Mesendoderm (in vitro differentiated cells): ENCODE data around the gene CASZ1.

Experiments
- DNase-seq: peaks from one replicate; pipeline ENCODE4 v3.0.0; 2013
- H2AK5ac ChIP-seq: 2 replicates; pipeline ENCODE4 v1.6.1; 2013; ENCODE audit warnings: low read length, inconsistent platforms
- H2BK120ac ChIP-seq: 2 replicates; pipeline ENCODE4 v1.6.1; 2013; ENCODE audit warnings: low read depth, mild to moderate bottlenecking, low read length, moderate library complexity, mixed read lengths
- H2BK15ac ChIP-seq: replicated peaks from 2 replicates; pipeline ENCODE4 v1.6.1; 2013; ENCODE audit warnings: low read depth, mild to moderate bottlenecking, moderate library complexity
- H2BK5ac ChIP-seq: 2 replicates; pipeline ENCODE4 v1.6.1; 2013; ENCODE audit warnings: low read length, inconsistent platforms
- H3K18ac ChIP-seq: 2 replicates; pipeline ENCODE4 v1.6.1; 2013; ENCODE audit warnings: mild to moderate bottlenecking, low read length, mixed read lengths
- H3K23ac ChIP-seq: one replicate; pipeline ENCODE4 v1.6.1; 2013; ENCODE audit warnings: low read length
- H3K27ac ChIP-seq: 2 replicates; pipeline ENCODE4 v1.5.1; 2013; ENCODE audit warnings: low read depth, mild to moderate bottlenecking, inconsistent platforms, low read length, moderate library complexity
- H3K27me3 ChIP-seq: 2 replicates; pipeline ENCODE4 v1.6.1; 2013; ENCODE audit warnings: low read length, control low read depth, mild to moderate bottlenecking, inconsistent platforms; ENCODE audit not compliant: insufficient read depth, poor library complexity
- H3K36me3 ChIP-seq: 2 replicates; pipeline ENCODE4 v1.6.1; 2013; ENCODE audit warnings: low read length, inconsistent platforms; ENCODE audit not compliant: control insufficient read depth, insufficient read depth
- H3K4ac ChIP-seq: one replicate; pipeline ENCODE4 v1.6.1; 2013; ENCODE audit warnings: low read depth, mild to moderate bottlenecking, low read length, moderate library complexity
- H3K4me1 ChIP-seq: 2 replicates; pipeline ENCODE4 v1.6.1; 2013; ENCODE audit warnings: low read depth, low read length, inconsistent platforms; ENCODE audit not compliant: control insufficient read depth
- H3K4me2 ChIP-seq: 2 replicates; pipeline ENCODE4 v1.6.1; 2013; ENCODE audit warnings: low read length
- H3K4me3 ChIP-seq: 2 replicates; pipeline ENCODE4 v1.5.1; 2013; ENCODE audit warnings: mild to moderate bottlenecking, low read length
- H3K56ac ChIP-seq: one replicate; pipeline ENCODE4 v1.6.1; 2013; ENCODE audit warnings: low read length
- H3K79me1 ChIP-seq: 2 replicates; pipeline ENCODE4 v1.6.1; 2013; ENCODE audit warnings: low read length, inconsistent platforms
- H3K79me2 ChIP-seq: 2 replicates; pipeline ENCODE4 v1.6.1; 2013; ENCODE audit warnings: mild to moderate bottlenecking, low read length; ENCODE audit not compliant: control insufficient read depth, insufficient read depth
- H3K9ac ChIP-seq: 2 replicates; pipeline ENCODE4 v1.6.1; 2013; ENCODE audit warnings: low read length, inconsistent platforms
- H4K5ac ChIP-seq: one replicate; pipeline ENCODE4 v1.6.1; 2013; ENCODE audit warnings: low read length
- H4K8ac ChIP-seq: one replicate; pipeline ENCODE4 v1.6.1; 2013; ENCODE audit warnings: low read depth, mild to moderate bottlenecking, control low read depth, low read length, moderate library complexity
- WGBS: extraction: QIAGEN DNeasy Blood & Tissue Kit; methylation state at CpG from one replicate; pipeline ENCODE4 v1.1.7; 2013; ENCODE audit warnings: low lambda C conversion rate, missing lambda C conversion rate; ENCODE audit not compliant: insufficient coverage; ENCODE audit errors: extremely low coverage; 5-methylcytosine and 5-hydroxymethylcytosine counted together

The CASZ1 gene

DNA sequence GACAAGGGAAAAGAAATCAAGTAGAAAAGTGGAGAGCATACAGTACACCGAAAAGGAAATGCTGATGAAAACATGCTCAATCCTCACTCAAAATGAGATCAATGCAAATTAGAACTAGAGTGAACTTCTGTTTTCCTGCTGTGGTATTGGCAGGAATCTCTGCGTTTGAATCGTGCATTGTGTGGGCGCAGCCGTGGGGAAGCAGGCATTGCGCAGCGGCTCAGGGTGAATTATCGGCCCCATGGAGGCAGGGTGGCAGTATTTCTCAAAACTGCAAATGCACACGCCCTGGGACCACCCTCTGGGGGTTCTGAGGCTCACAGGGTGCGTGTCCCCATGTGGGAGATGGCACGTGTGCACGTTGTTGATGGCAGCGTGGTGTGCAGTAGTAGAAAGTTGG is 181.1 kb downstream of the CASZ1 start:
- Histone ChIP-seq H3K79me1 (no peaks in the 10 kb centered on the region), H4K8ac (no peak overlapping the region), H2BK120ac (no peak overlapping the region), H4K5ac (no peak overlapping the region), H3K4ac (no peak overlapping the region), H3K23ac (no peak overlapping the region), H3K36me3 (no peaks in the 10 kb centered on the region), H3K79me2 (no peaks in the 10 kb centered on the region), H2AK5ac (no peak overlapping the region), H2BK15ac (no peak overlapping the region), H3K4me3 (no peak overlapping the region), H3K4me2 (no peak overlapping the region), H3K18ac (no peak overlapping the region), H3K27ac (no peak overlapping the region), H2BK5ac (no peak overlapping the region), H3K27me3 (no peaks in the 10 kb centered on the region), H3K4me1 (peaks cover 3% of the 10 kb centered on the region), H3K9ac (no peak overlapping the region), H3K56ac (no peak overlapping the region)
- DNase-seq = no peak
- WGBS = no CpG with 5 or more reads among the region's 13 CpGs

DNA sequence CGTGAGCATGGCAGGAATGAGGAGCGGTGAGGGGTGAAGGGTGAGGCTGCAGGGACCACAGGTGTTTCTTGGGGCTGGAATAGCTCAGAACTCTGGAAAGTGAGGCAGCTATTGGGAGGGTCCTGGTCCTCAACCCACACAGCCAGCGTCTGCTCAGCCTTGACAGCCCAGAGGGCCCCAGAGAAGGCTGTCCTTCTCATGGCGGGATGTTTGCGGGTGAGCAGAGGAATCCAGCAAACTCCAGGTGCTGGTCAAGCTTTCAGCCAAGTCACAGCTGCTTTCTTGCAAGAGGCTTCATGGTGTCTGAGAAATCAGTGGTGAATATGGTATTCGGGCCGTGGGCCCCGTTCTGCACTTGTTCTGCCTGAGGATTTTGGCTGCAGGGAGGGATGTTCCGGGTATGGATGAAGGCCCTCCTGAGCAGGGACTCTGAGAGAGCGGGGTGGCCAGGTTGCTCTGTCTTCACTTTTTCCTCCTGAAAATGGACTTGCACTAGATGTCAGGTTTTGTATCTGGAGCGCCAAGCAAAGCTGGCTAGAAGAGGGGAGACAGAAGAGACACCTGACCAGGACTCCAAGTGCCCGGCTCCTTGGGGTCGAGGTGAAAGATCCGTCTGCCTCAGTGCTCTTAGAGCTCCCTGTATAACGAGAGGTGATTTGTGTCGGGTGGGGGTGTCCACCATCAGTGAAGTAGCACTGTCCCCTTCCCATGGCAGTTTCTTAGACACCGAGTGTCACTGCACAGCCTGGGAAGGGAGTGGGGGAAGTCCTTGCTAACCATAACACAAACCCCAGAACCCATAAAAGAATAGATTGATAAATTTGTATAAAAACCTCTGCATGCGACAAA is 181.8 kb downstream of the CASZ1 start:
- Histone ChIP-seq H3K36me3 (no peaks in the 10 kb centered on the region), H3K23ac (no peak overlapping the region), H4K8ac (no peak overlapping the region), H3K79me1 (no peaks in the 10 kb centered on the region), H3K4ac (no peak overlapping the region), H3K27me3 (no peaks in the 10 kb centered on the region), H3K79me2 (no peaks in the 10 kb centered on the region), H3K9ac (no peak overlapping the region), H3K4me2 (no peak overlapping the region), H2BK120ac (no peak overlapping the region), H2AK5ac (no peak overlapping the region), H3K4me3 (no peak overlapping the region), H3K27ac (no peak overlapping the region), H2BK5ac (no peak overlapping the region), H2BK15ac (no peak overlapping the region), H3K4me1 (peaks cover 3% of the 10 kb centered on the region), H3K18ac (no peak overlapping the region), H3K56ac (no peak overlapping the region), H4K5ac (no peak overlapping the region)
- WGBS = no CpG with 5 or more reads among the region's 18 CpGs
- no peak for DNase-seq

DNA sequence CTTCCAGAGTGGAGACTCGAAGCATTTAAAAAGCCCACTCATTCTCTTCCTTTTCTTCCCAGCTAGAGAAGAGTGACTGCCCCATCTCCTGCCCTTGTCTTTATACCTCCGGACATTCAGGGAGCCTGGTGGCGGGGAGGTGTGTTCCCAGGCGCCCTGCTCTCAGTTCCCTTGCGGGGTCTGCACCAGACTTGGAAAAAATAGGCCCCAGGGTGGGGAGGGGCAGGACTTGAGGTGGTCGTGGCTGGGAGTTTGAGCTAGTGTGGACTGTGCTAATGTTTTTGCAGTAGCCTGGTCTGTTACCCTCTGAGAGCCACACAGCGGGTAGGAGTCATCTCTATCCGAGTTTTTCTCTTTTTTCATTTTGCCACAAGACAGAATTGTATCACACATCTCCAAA is 182.6 kb downstream of the CASZ1 start:
- Histone ChIP-seq H3K4me2 (no peak overlapping the region), H3K27ac (no peak overlapping the region), H3K23ac (no peak overlapping the region), H4K8ac (no peak overlapping the region), H2BK120ac (no peak overlapping the region), H2BK5ac (no peak overlapping the region), H3K9ac (no peak overlapping the region), H3K4me3 (no peak overlapping the region), H3K18ac (no peak overlapping the region), H4K5ac (no peak overlapping the region), H3K27me3 (no peaks in the 10 kb centered on the region), H3K4ac (no peak overlapping the region), H3K4me1 (peaks cover 3% of the 10 kb centered on the region), H3K79me1 (no peaks in the 10 kb centered on the region), H3K36me3 (no peaks in the 10 kb centered on the region), H3K79me2 (no peaks in the 10 kb centered on the region), H3K56ac (no peak overlapping the region), H2AK5ac (no peak overlapping the region), H2BK15ac (no peak overlapping the region)
- DNase-seq = no peak
- no CpG with 5 or more reads among the region's 8 CpGs for WGBS

DNA sequence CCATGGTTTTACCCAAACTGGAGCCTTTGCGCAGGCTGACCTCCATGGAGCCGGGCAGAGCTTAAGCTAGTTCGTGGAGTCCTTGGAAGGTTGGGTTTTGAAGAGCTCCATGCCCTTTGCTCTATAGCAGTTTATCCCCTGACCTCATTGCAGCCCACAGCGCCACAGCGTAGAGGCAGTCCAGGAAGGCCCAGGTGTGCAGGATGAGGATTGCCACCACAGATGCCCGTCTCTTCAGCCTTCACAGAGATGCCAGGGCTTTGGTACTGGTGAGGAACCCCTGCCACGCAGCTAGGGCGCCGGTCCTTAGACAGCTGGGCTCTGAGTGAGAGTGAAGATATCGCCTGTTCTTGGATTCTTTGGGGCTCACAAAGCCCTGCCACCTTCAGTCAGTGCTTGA is 183.1 kb downstream of the CASZ1 start:
- no peak overlapping the region for H3K9ac ChIP-seq
- H3K36me3 ChIP-seq = no peaks in the 10 kb centered on the region
- no peak overlapping the region for H3K4ac ChIP-seq
- WGBS = no CpG with 5 or more reads among the region's 10 CpGs
- no peak overlapping the region for H3K4me2 ChIP-seq
- no peak overlapping the region for H2BK120ac ChIP-seq
- H3K18ac ChIP-seq = no peak overlapping the region
- H3K79me2 ChIP-seq = no peaks in the 10 kb centered on the region
- no peak overlapping the region for H3K56ac ChIP-seq
- no peak overlapping the region for H2AK5ac ChIP-seq
- H3K4me1 ChIP-seq = peaks cover 3% of the 10 kb centered on the region
- no peak overlapping the region for H2BK5ac ChIP-seq
- H4K8ac ChIP-seq = no peak overlapping the region
- H3K23ac ChIP-seq = no peak overlapping the region
- H3K79me1 ChIP-seq = no peaks in the 10 kb centered on the region
- no peak overlapping the region for H4K5ac ChIP-seq
- no peaks in the 10 kb centered on the region for H3K27me3 ChIP-seq
- no peak for DNase-seq
- no peak overlapping the region for H3K4me3 ChIP-seq
- no peak overlapping the region for H3K27ac ChIP-seq
- H2BK15ac ChIP-seq = no peak overlapping the region

DNA sequence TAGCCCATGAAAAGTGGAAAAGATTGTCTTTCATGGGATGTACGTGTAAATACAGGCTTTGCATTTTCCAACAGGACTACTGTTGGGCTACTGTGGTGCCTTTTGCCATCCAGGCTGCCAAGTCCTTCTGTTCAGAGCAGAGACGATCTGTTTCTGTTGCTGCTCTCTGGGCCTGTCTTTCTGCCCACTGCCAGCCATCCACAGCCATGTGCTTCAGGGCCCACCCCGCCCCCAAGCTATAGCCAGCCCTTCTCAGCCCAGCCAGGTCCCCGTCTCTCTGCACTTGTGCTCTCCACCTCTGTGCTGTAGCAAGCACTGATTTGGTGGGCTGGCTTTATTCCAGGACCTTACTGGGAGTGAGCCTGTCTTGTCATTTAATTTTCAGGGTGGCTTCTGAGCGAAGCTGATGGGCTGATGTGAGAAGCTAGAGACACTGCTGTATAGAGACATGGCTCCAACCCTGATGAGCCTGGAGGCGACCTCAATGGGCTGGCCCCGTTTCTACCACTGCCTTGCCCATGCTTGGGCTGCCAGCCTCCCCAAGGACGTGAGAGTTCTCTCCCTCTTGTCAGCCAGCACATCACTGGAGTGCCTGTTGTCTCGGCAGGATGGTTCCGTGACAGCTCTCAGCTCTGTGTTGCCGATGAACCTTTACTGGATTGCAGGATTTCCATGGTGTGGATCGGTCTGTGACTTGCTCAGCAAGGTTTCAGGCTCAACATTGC is 183.8 kb downstream of the CASZ1 start:
- peaks cover 3% of the 10 kb centered on the region for H3K4me1 ChIP-seq
- H2BK5ac ChIP-seq = no peak overlapping the region
- H3K9ac ChIP-seq = no peak overlapping the region
- no peak overlapping the region for H3K23ac ChIP-seq
- no peak overlapping the region for H3K18ac ChIP-seq
- no peak overlapping the region for H2AK5ac ChIP-seq
- H3K27ac ChIP-seq = no peak overlapping the region
- H3K4me3 ChIP-seq = no peak overlapping the region
- no CpG with 5 or more reads among the region's 12 CpGs for WGBS
- H3K56ac ChIP-seq = no peak overlapping the region
- no peak overlapping the region for H4K5ac ChIP-seq
- no peak for DNase-seq
- H3K79me1 ChIP-seq = no peaks in the 10 kb centered on the region
- H4K8ac ChIP-seq = no peak overlapping the region
- H2BK120ac ChIP-seq = no peak overlapping the region
- H3K36me3 ChIP-seq = no peaks in the 10 kb centered on the region
- no peak overlapping the region for H3K4ac ChIP-seq
- no peak overlapping the region for H3K4me2 ChIP-seq
- H3K27me3 ChIP-seq = no peaks in the 10 kb centered on the region
- no peak overlapping the region for H2BK15ac ChIP-seq
- no peaks in the 10 kb centered on the region for H3K79me2 ChIP-seq
